ENCODE results near the gene KIRREL3.

The KIRREL3 gene

DNA sequence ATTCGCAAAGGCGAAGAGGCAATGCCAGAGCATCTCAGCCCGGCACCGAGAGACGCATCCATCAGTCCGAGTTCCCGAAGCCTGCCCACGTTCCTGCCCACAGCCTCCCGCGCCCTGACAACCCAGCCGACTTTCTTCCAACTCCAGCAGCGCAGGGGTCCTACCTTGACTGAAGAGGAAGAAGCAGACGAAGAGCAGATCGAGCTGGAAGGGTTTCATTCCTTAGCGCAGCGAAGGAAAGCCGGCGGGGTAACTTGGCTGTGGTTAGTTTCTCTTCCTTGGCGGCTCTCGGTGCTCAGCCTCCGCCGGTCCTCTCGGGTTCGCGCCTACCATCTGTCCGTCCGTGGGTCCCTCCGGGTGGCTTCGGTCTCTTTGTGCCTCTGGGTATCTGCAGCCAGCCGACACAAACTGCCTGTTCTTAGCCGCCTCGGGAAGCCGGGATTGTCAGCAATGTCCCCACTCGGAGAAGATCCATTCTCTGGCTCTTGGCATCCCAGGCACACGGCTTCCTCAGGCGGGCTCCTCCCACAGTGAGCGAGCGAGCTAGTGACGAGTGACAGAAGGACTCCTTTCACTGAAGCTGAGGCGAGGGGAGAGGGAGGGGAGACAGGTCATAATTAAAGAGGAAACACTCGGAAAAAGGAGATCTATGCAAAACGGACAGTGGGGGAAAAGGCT lies at the start of gene KIRREL3:
TSS of gene KIRREL3 (minus strand) at position 480 of the 678 bp plus-strand sequence.
- peaks cover 17% of the 10 kb centered on the region for H3K27me3 ChIP-seq (ENCODE audit: control insufficient read depth, insufficient read depth, low read length)

DNA sequence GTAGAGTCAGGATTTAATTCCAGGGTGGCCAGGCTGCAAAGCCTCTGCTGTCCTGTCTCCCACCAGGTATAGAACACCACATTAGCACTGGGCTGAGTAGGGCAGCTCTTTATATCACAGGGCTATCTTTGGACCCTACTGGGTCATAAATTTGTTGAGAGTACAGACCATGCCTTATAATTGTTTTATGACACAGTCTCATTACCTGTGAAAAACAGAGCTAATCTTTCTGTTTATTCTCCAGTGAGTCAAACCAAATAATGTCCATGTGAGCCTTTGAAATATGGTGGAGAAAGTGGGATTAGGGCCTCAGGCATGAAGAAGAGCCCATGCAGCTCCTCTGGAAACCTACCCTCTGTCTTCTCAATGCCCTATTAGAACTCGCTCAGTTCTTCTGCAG lies 49.6 kb upstream of the KIRREL3 start:
- Histone ChIP-seq H3K4me1 (ENCODE audit: control insufficient read depth, insufficient read depth, low read length) (no peaks in the 10 kb centered on the region), H3K9ac (ENCODE audit: low read length) (no peak overlapping the region), H3K36me3 (ENCODE audit: control insufficient read depth, insufficient read depth, low read length) (no peaks in the 10 kb centered on the region), H3K4me3 (ENCODE audit: low read length) (no peak overlapping the region), H3K27ac (ENCODE audit: low read depth, low read length) (no peak overlapping the region), H3K27me3 (ENCODE audit: control insufficient read depth, insufficient read depth, low read length) (no peaks in the 10 kb centered on the region)

More for the DNA sequence above, at the start of gene KIRREL3:
- Histone ChIP-seq H3K4me3 (ENCODE audit: low read length) (peak within 1 kb of the TSS; percentile 58), H3K27ac (ENCODE audit: low read depth, low read length) (no peak within 1 kb of the TSS), H3K36me3 (ENCODE audit: control insufficient read depth, insufficient read depth, low read length) (no peaks in the 10 kb centered on the region), H3K9ac (ENCODE audit: low read length) (no peak within 1 kb of the TSS), H3K4me1 (ENCODE audit: control insufficient read depth, insufficient read depth, low read length) (no peaks in the 10 kb centered on the region)

- no peaks in the 10 kb centered on the region for H3K36me3 ChIP-seq (ENCODE audit: control insufficient read depth, insufficient read depth, low read length)
- no peaks in the 10 kb centered on the region for H3K4me1 ChIP-seq (ENCODE audit: control insufficient read depth, insufficient read depth, low read length)
- no peaks in the 10 kb centered on the region for H3K27me3 ChIP-seq (ENCODE audit: control insufficient read depth, insufficient read depth, low read length)
- H3K27ac ChIP-seq (ENCODE audit: low read depth, low read length) = no peak overlapping the region
- H3K9ac ChIP-seq (ENCODE audit: low read length) = no peak overlapping the region
- H3K4me3 ChIP-seq (ENCODE audit: low read length) = no peak overlapping the region
These were observed 48.9 kb upstream of the KIRREL3 start for GRCh38 chr11:127049486-127049885.

DNA sequence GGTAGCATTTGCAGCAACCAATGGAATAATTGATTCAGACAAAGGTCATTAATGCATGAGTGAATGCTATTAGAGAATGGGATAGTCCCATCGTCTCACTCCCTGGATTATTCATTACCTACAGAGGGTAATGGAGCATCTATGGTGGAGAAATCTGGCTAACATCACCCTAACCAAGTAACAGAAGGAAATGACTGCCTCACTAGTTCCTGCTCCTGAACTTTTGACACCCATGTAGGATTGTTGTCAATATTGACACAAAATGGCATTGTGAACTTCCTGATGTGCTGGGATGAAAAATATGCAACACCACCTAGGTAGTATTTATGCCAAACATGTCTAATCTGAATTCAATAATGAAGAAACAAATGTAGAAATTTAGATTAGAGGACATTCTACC lies 44.0 kb upstream of the KIRREL3 start:
- Histone ChIP-seq H3K4me3 (ENCODE audit: low read length) (no peak overlapping the region), H3K9ac (ENCODE audit: low read length) (no peak overlapping the region), H3K4me1 (ENCODE audit: control insufficient read depth, insufficient read depth, low read length) (no peaks in the 10 kb centered on the region), H3K27me3 (ENCODE audit: control insufficient read depth, insufficient read depth, low read length) (no peaks in the 10 kb centered on the region), H3K27ac (ENCODE audit: low read depth, low read length) (no peak overlapping the region), H3K36me3 (ENCODE audit: control insufficient read depth, insufficient read depth, low read length) (no peaks in the 10 kb centered on the region)

DNA sequence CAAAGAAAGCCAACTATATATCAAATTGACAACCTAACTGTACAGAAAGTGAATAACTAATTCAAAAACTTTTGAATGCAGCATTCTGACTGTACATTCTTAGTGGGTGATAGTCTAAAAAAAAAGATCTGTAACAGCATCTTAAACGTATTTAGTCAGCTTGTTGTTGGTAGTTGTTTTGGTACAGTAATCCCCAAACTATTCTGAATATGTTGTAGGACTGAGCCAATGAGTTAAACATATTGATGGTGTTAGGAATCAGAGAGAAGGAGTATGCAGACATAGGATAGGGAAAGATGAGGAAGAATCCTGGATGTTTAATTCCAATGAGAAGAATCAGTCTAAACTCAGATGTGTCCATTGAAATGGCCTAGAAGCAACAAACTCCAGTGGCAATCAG lies 41.9 kb upstream of the KIRREL3 start:
- no peak overlapping the region for H3K9ac ChIP-seq (ENCODE audit: low read length)
- no peaks in the 10 kb centered on the region for H3K4me1 ChIP-seq (ENCODE audit: control insufficient read depth, insufficient read depth, low read length)
- H3K4me3 ChIP-seq (ENCODE audit: low read length) = no peak overlapping the region
- H3K36me3 ChIP-seq (ENCODE audit: control insufficient read depth, insufficient read depth, low read length) = no peaks in the 10 kb centered on the region
- no peak overlapping the region for H3K27ac ChIP-seq (ENCODE audit: low read depth, low read length)
- no peaks in the 10 kb centered on the region for H3K27me3 ChIP-seq (ENCODE audit: control insufficient read depth, insufficient read depth, low read length)

DNA sequence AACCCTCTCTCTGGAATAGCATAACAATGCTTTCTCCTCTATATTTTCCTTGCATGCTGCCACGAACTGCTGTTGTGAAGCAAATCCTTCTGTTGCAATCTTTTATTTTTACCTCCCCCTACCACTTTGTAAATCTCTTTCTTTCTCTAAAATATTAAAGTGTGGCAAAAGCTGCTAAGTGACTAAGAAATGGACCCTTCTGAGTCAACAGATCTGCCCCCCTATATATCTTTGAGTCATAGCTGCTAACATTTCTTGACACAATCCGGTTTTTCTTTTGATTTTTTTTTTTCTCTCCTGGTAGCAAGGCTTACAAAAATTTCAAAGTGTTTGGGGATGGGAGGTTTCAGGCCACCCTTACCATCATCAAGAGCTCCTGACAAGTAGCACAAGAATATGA lies 39.0 kb upstream of the KIRREL3 start:
- Histone ChIP-seq H3K27me3 (ENCODE audit: control insufficient read depth, insufficient read depth, low read length) (no peaks in the 10 kb centered on the region), H3K4me3 (ENCODE audit: low read length) (no peak overlapping the region), H3K27ac (ENCODE audit: low read depth, low read length) (no peak overlapping the region)

DNA sequence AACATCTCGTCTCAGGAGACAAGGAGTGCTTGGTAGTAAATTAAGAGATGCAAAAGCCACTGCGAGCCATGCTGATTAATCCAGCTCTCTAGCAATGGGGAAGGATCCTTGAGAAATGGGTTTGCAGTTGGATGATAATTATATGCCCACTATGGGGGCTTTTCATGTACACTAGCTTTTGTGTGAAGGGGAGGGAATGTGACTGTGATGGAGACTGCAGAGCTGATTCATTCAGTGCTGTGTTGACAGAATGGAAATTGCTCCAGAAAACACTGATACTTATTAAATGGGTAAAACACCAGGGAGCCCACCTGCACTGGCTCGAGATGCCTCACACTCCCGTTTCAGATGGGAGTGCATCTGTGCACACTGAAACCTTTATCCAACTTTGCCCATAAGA lies 37.0 kb upstream of the KIRREL3 start:
- Histone ChIP-seq H3K4me1 (ENCODE audit: control insufficient read depth, insufficient read depth, low read length) (no peaks in the 10 kb centered on the region), H3K4me3 (ENCODE audit: low read length) (no peak overlapping the region), H3K9ac (ENCODE audit: low read length) (no peak overlapping the region), H3K27me3 (ENCODE audit: control insufficient read depth, insufficient read depth, low read length) (no peaks in the 10 kb centered on the region), H3K27ac (ENCODE audit: low read depth, low read length) (no peak overlapping the region), H3K36me3 (ENCODE audit: control insufficient read depth, insufficient read depth, low read length) (no peaks in the 10 kb centered on the region)

More for the DNA sequence above, 39.0 kb upstream of the KIRREL3 start:
- H3K4me1 ChIP-seq (ENCODE audit: control insufficient read depth, insufficient read depth, low read length) = no peaks in the 10 kb centered on the region
- no peaks in the 10 kb centered on the region for H3K36me3 ChIP-seq (ENCODE audit: control insufficient read depth, insufficient read depth, low read length)
- H3K9ac ChIP-seq (ENCODE audit: low read length) = no peak overlapping the region

GRCh38 chr11:127037001-127037400 lies 36.4 kb upstream of the KIRREL3 start:
- no peaks in the 10 kb centered on the region for H3K4me1 ChIP-seq (ENCODE audit: control insufficient read depth, insufficient read depth, low read length)
- H3K9ac ChIP-seq (ENCODE audit: low read length) = no peak overlapping the region
- H3K4me3 ChIP-seq (ENCODE audit: low read length) = no peak overlapping the region
- H3K36me3 ChIP-seq (ENCODE audit: control insufficient read depth, insufficient read depth, low read length) = no peaks in the 10 kb centered on the region
- H3K27ac ChIP-seq (ENCODE audit: low read depth, low read length) = no peak overlapping the region
- H3K27me3 ChIP-seq (ENCODE audit: control insufficient read depth, insufficient read depth, low read length) = no peaks in the 10 kb centered on the region

DNA sequence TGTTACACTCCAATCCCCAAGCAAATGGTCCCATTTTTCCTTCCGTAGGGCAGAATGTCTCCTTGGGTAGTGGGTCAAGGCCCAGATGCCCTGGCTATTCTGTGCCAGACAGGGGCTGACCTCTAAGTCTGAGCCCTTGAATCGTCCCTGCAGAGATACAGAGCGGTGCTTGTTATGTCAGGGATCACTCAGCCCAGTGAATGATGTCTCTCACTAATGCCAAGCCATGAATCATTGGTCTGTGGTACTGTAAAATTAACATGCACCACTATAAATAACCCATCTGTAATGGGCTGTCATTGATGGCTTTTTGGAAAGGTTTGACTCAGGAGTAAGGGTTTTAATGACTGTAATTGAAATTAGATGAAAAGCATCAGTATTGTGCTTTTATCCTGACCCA lies 35.3 kb upstream of the KIRREL3 start:
- H3K9ac ChIP-seq (ENCODE audit: low read length) = no peak overlapping the region
- no peak overlapping the region for H3K4me3 ChIP-seq (ENCODE audit: low read length)
- H3K27ac ChIP-seq (ENCODE audit: low read depth, low read length) = no peak overlapping the region
- no peaks in the 10 kb centered on the region for H3K27me3 ChIP-seq (ENCODE audit: control insufficient read depth, insufficient read depth, low read length)
- H3K4me1 ChIP-seq (ENCODE audit: control insufficient read depth, insufficient read depth, low read length) = no peaks in the 10 kb centered on the region
- H3K36me3 ChIP-seq (ENCODE audit: control insufficient read depth, insufficient read depth, low read length) = no peaks in the 10 kb centered on the region

GRCh38 chr11:127034973-127035372 lies 34.4 kb upstream of the KIRREL3 start:
- Histone ChIP-seq H3K9ac (ENCODE audit: low read length) (no peak overlapping the region), H3K36me3 (ENCODE audit: control insufficient read depth, insufficient read depth, low read length) (no peaks in the 10 kb centered on the region), H3K27ac (ENCODE audit: low read depth, low read length) (no peak overlapping the region), H3K4me1 (ENCODE audit: control insufficient read depth, insufficient read depth, low read length) (no peaks in the 10 kb centered on the region), H3K27me3 (ENCODE audit: control insufficient read depth, insufficient read depth, low read length) (no peaks in the 10 kb centered on the region), H3K4me3 (ENCODE audit: low read length) (no peak overlapping the region)

- no peak overlapping the region for H3K4me3 ChIP-seq (ENCODE audit: low read length)
- H3K4me1 ChIP-seq (ENCODE audit: control insufficient read depth, insufficient read depth, low read length) = no peaks in the 10 kb centered on the region
- no peak overlapping the region for H3K9ac ChIP-seq (ENCODE audit: low read length)
- no peaks in the 10 kb centered on the region for H3K36me3 ChIP-seq (ENCODE audit: control insufficient read depth, insufficient read depth, low read length)
- H3K27me3 ChIP-seq (ENCODE audit: control insufficient read depth, insufficient read depth, low read length) = no peaks in the 10 kb centered on the region
- H3K27ac ChIP-seq (ENCODE audit: low read depth, low read length) = no peak overlapping the region
These were observed 28.1 kb upstream of the KIRREL3 start for GRCh38 chr11:127028648-127029047.

DNA sequence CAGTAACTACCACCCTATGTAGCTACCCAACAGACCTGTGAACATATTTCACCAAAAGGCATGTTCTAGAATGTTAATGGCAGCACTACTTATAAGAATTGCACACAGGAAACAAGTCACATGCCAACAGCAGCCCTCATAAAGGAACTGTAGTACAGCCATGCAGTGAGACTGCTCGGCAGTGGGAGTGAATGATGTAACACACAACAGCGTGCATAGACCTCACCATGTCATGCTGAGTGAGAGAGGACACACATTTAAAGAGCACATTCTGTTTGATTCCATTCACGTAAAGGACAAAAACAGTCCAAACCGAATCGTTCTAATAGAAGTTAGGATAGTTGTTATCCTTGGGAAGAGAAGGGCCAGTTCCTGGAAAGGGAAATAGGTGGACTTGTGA lies 27.2 kb upstream of the KIRREL3 start:
- Histone ChIP-seq H3K27me3 (ENCODE audit: control insufficient read depth, insufficient read depth, low read length) (no peaks in the 10 kb centered on the region), H3K4me3 (ENCODE audit: low read length) (no peak overlapping the region), H3K36me3 (ENCODE audit: control insufficient read depth, insufficient read depth, low read length) (no peaks in the 10 kb centered on the region), H3K9ac (ENCODE audit: low read length) (no peak overlapping the region), H3K4me1 (ENCODE audit: control insufficient read depth, insufficient read depth, low read length) (no peaks in the 10 kb centered on the region), H3K27ac (ENCODE audit: low read depth, low read length) (no peak overlapping the region)

DNA sequence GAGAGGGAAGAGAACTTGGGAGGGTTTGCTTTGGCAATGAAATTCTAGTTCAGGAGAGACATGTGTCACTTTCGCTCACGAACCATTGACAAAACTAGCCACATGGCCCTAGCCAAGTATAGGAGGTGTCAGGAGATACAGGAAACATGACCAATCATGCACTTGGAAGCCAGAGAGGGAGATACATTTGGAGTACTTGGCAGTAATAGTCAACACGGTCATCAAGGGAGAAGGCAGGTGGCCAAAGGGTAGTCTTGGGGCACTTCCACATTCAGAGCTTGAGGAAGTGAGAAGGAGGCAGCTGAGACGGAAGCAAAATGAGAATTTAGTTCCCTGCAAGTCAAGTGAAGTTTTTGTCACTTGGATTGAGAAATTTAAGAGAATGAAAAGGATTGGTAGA lies 26.4 kb upstream of the KIRREL3 start:
- Histone ChIP-seq H3K9ac (ENCODE audit: low read length) (no peak overlapping the region), H3K36me3 (ENCODE audit: control insufficient read depth, insufficient read depth, low read length) (no peaks in the 10 kb centered on the region), H3K4me3 (ENCODE audit: low read length) (no peak overlapping the region)

More for the DNA sequence above, 26.4 kb upstream of the KIRREL3 start:
- H3K27ac ChIP-seq (ENCODE audit: low read depth, low read length) = no peak overlapping the region
- no peaks in the 10 kb centered on the region for H3K27me3 ChIP-seq (ENCODE audit: control insufficient read depth, insufficient read depth, low read length)
- H3K4me1 ChIP-seq (ENCODE audit: control insufficient read depth, insufficient read depth, low read length) = no peaks in the 10 kb centered on the region

Measured in rectal smooth muscle tissue (tissue), 1 donor.